Measurements from ENCODE around the gene MGAT2. TPM values are rescaled to one million over a fixed set of nuclear protein-coding genes. Genes with fewer than 3 reads are reported as not detected.
A peak's percentile ranks its signal among the peaks of the same experiment; 100 is the strongest.

Gene MGAT2
- total RNA-seq, 2 donors from 2014 or later = 34.7 to 69.0 TPM

GRCh38 chr14:49619730-49620129, 869 bp upstream of the MGAT2 start:
- Histone ChIP-seq H3K27ac (peak overlapping the region; percentile 92), H3K4me3 (peak overlapping the region; percentile 94 to 95), H3K27me3 (replicated peaks; ENCODE audit: insufficient read depth) (no peaks in the 10 kb centered on the region), H3K9me3 (no peaks in the 10 kb centered on the region), H3K4me1 (replicated peaks) (peaks cover 6% of the 10 kb centered on the region), H3K36me3 (no peaks in the 10 kb centered on the region)
- intact Hi-C loops (cut with DNase I) = no loop called here
- DNase-seq (ENCODE audit: low spot score) = no peak
- TF ChIP-seq POLR2A (IDR thresholded peaks at IDR 0.05) (no peak), POLR2AphosphoS5 (IDR thresholded peaks at IDR 0.05) (no peak), CTCF (IDR thresholded peaks at IDR 0.05) (no peak)
- WGBS = 1% methylated on average over 11 of the region's 11 CpGs

- Histone ChIP-seq H3K27ac (peak overlapping the region; percentile 92), H3K36me3 (no peaks in the 10 kb centered on the region), H3K9me3 (no peaks in the 10 kb centered on the region), H3K4me3 (peak overlapping the region; percentile 94 to 95), H3K4me1 (replicated peaks) (peaks cover 6% of the 10 kb centered on the region), H3K27me3 (replicated peaks; ENCODE audit: insufficient read depth) (no peaks in the 10 kb centered on the region)
- peak; percentile 27 for DNase-seq (ENCODE audit: low spot score)
- TF ChIP-seq CTCF (IDR thresholded peaks at IDR 0.05) (no peak), POLR2AphosphoS5 (IDR thresholded peaks at IDR 0.05) (no peak), POLR2A (IDR thresholded peaks at IDR 0.05) (no peak)
- WGBS = 3% methylated on average over 43 of the region's 65 CpGs
- intact Hi-C loops (cut with DNase I) = no loop called here
Measured at GRCh38 chr14:49621114-49621881, 699 bp downstream of the MGAT2 start.

GRCh38 chr14:49622022-49622607, 1.5 kb downstream of the MGAT2 start:
- DNase-seq (ENCODE audit: low spot score) = no peak
- Histone ChIP-seq H3K27ac (no peak overlapping the region), H3K9me3 (no peaks in the 10 kb centered on the region), H3K27me3 (replicated peaks; ENCODE audit: insufficient read depth) (no peaks in the 10 kb centered on the region), H3K4me1 (replicated peaks) (peaks cover 6% of the 10 kb centered on the region), H3K36me3 (no peaks in the 10 kb centered on the region), H3K4me3 (peak overlapping the region; percentile 94 to 95)
- intact Hi-C loops (cut with DNase I) = no loop called here
- 76% methylated on average over 3 of the region's 3 CpGs for WGBS
- TF ChIP-seq CTCF (IDR thresholded peaks at IDR 0.05) (no peak), POLR2A (IDR thresholded peaks at IDR 0.05) (no peak), POLR2AphosphoS5 (IDR thresholded peaks at IDR 0.05) (no peak)

- intact Hi-C loops (cut with DNase I) = no loop called here
- H3K4me1 ChIP-seq (replicated peaks) = peaks cover 6% of the 10 kb centered on the region
Measured at GRCh38 chr14:49623387-49623786, 2.8 kb downstream of the MGAT2 start.

More at GRCh38 chr14:49623387-49623786, 2.8 kb downstream of the MGAT2 start:
- H3K27me3 ChIP-seq (replicated peaks; ENCODE audit: insufficient read depth) = no peaks in the 10 kb centered on the region
- H3K9me3 ChIP-seq = no peaks in the 10 kb centered on the region
- WGBS = 54% methylated on average over 3 of the region's 3 CpGs
- no peak overlapping the region for H3K27ac ChIP-seq
- no peaks in the 10 kb centered on the region for H3K36me3 ChIP-seq
- H3K4me3 ChIP-seq = no peak overlapping the region
- no peak for DNase-seq (ENCODE audit: low spot score)
- TF ChIP-seq CTCF (IDR thresholded peaks at IDR 0.05) = no peak
- no peak for TF ChIP-seq POLR2AphosphoS5 (IDR thresholded peaks at IDR 0.05)
- TF ChIP-seq POLR2A (IDR thresholded peaks at IDR 0.05) = no peak

Measured in prostate gland (tissue), 2 donors.